Keratinocyte (primary cell): ENCODE data around the gene ECHS1. TPM values are rescaled to one million over a fixed set of nuclear protein-coding genes. Genes with fewer than 3 reads are reported as not detected.
A peak's percentile ranks its signal among the peaks of the same experiment; 100 is the strongest.

ENCODE experiments used
- DNase-seq: peaks from one replicate; pipeline ENCODE4 v3.0.0-alpha.2; 2011; ENCODE audit warnings: low read depth, missing footprints, low spot score
- FAIRE-seq: peaks from 2 replicates; lab custom pipeline; 2011; peaks lifted over from hg19 to GRCh38; lab: Jason Lieb, UNC
- H2AFZ ChIP-seq: 2 replicates; pipeline ENCODE4 v1.6.0; 2012; ENCODE audit warnings: low read length, control low read depth, inconsistent platforms; ENCODE audit not compliant: control insufficient read depth
- H3K27ac ChIP-seq: 2 replicates; pipeline ENCODE4 v1.5.1; 2011; ENCODE audit warnings: low read length; ENCODE audit not compliant: control insufficient read depth, insufficient read depth
- H3K27me3 ChIP-seq: 3 replicates; pipeline ENCODE4 v1.6.0; 2011; ENCODE audit warnings: low read length; ENCODE audit not compliant: control insufficient read depth, insufficient read depth; ENCODE audit errors: extremely low read depth
- H3K36me3 ChIP-seq, 2 experiments: 2 replicates in 1 of 2; 3 replicates in 1 of 2; pipeline ENCODE4 v1.5.1; 2011; ENCODE audit warnings: low read length in 2 of 2, mild to moderate bottlenecking in 1 of 2; ENCODE audit not compliant: control insufficient read depth in 2 of 2, insufficient read depth in 2 of 2; ENCODE audit errors: extremely low read depth in 1 of 2
- H3K4me1 ChIP-seq: 3 replicates; pipeline ENCODE4 v1.5.1; 2011; ENCODE audit warnings: low read length; ENCODE audit not compliant: control insufficient read depth, insufficient read depth; ENCODE audit errors: extremely low read depth
- H3K4me2 ChIP-seq: 3 replicates; pipeline ENCODE4 v1.6.0; 2011; ENCODE audit warnings: low read depth, low read length; ENCODE audit not compliant: control insufficient read depth, insufficient read depth; ENCODE audit errors: extremely low read depth
- H3K4me3 ChIP-seq, 3 experiments: fragments of 200-600 bp in 1 of 3; sonication (generic) in 1 of 3; 2 replicates in 2 of 3; 3 replicates in 1 of 3; pipeline ENCODE4 v1.5.1; 2011 to 2016; ENCODE audit warnings: low read length in 3 of 3, mild to moderate bottlenecking in 3 of 3, control low read depth in 2 of 3, inconsistent platforms in 1 of 3, low read depth in 1 of 3, mixed read lengths in 1 of 3, mixed run types in 1 of 3, moderate library complexity in 1 of 3; ENCODE audit not compliant: control insufficient read depth in 2 of 3, insufficient read depth in 2 of 3; ENCODE audit errors: extremely low read depth in 1 of 3
- H3K79me2 ChIP-seq: 2 replicates; pipeline ENCODE4 v1.6.0; 2012; ENCODE audit warnings: low read length; ENCODE audit not compliant: control insufficient read depth, insufficient read depth
- H3K9ac ChIP-seq: 3 replicates; pipeline ENCODE4 v1.6.0; 2011; ENCODE audit warnings: low read length; ENCODE audit not compliant: control insufficient read depth, insufficient read depth; ENCODE audit errors: extremely low read depth
- H3K9me1 ChIP-seq: 3 replicates; pipeline ENCODE4 v1.6.0; 2011; ENCODE audit warnings: low read length; ENCODE audit not compliant: control insufficient read depth, insufficient read depth; ENCODE audit errors: extremely low read depth
- H3K9me3 ChIP-seq: 2 replicates; pipeline ENCODE4 v1.5.1; 2012; ENCODE audit warnings: low read depth, low read length; ENCODE audit not compliant: control insufficient read depth
- H4K20me1 ChIP-seq: 3 replicates; pipeline ENCODE4 v1.6.0; 2011; ENCODE audit warnings: low read length; ENCODE audit not compliant: control insufficient read depth, insufficient read depth; ENCODE audit errors: extremely low read depth
- CTCF ChIP-seq, 3 experiments: IDR thresholded peaks in 1 of 3; conservative IDR thresholded peaks in 1 of 3; optimal IDR thresholded peaks in 1 of 3; 2 replicates in 2 of 3; 3 replicates in 1 of 3; pipeline versions ENCODE3 to v1.5.1; 2011; ENCODE audit warnings: low read length in 3 of 3, mild to moderate bottlenecking in 3 of 3, moderate library complexity in 2 of 3, control low read depth in 1 of 3, inconsistent platforms in 1 of 3; ENCODE audit not compliant: insufficient read depth in 2 of 3; ENCODE audit errors: extremely low read depth in 1 of 3
- EZH2 ChIP-seq: IDR thresholded peaks from one replicate; pipeline ENCODE4 v1.6.1; 2012; ENCODE audit warnings: inconsistent platforms, mild to moderate bottlenecking, low read length, moderate library complexity
- dilution Hi-C: fragments of 300-500 bp; cut with MboI; formaldehyde crosslinking; loops from one replicate; pipeline ENCODE4 v1.7.0; 2020; ENCODE audit warnings: low sequenced_read_pairs; ENCODE audit not compliant: extremely low pct_ligation_motif_present
- polyA plus RNA-seq, 5 experiments: library from polyadenylated mRNA; depleted of rRNA in 3 of 5; stranded (reverse) in 3 of 5; stranded (forward) in 1 of 5; unstranded in 1 of 5; fragments of >200 nt; gene quantifications; 1 replicate in 1 of 5; 2 replicates in 3 of 5; 3 replicates in 1 of 5; pipeline versions ENCODE4 v1.2.1 to v1.2.3, GENCODE V29; 2011 to 2012; ENCODE audit warnings: missing spikeins in 2 of 5, low read depth in 1 of 5, low replicate concordance in 1 of 5

Gene ECHS1
- polyA plus RNA-seq, 1 donor (not counting 4 experiments of a cell fraction or from before 2014, with no cell fraction given) = 27.1 TPM

GRCh38 chr10:133329491-133330202, 43.5 kb downstream of the ECHS1 start:
- peak overlapping the region; percentile 83 for H3K4me2 ChIP-seq
- no peaks in the 10 kb centered on the region for H3K9me3 ChIP-seq
- DNase-seq = peak; percentile 36
- H3K27me3 ChIP-seq = peaks cover 68% of the 10 kb centered on the region
- no peaks in the 10 kb centered on the region for H3K79me2 ChIP-seq
- no peaks in the 10 kb centered on the region for H3K9me1 ChIP-seq
- H4K20me1 ChIP-seq = no peaks in the 10 kb centered on the region
- peak; percentile 36 for FAIRE-seq
- peak overlapping the region; percentile 22 for H3K9ac ChIP-seq
- no peak overlapping the region for H3K27ac ChIP-seq
- TF ChIP-seq CTCF (optimal IDR thresholded peaks at IDR 0.05 in 1 of 3, IDR thresholded peaks at IDR 0.05 in 1 of 3, conservative IDR thresholded peaks at IDR 0.05 in 1 of 3; ENCODE audit: extremely low read depth in 1 of 3, insufficient read depth in 2 of 3, low read length in 3 of 3) (peak; percentile 81 to 95 (median 85)), EZH2 (no peak)
- peaks cover 8% of the 10 kb centered on the region for H3K4me1 ChIP-seq
- H3K36me3 ChIP-seq = no peaks in the 10 kb centered on the region
- H2AFZ ChIP-seq = peak overlapping the region; percentile 46
- peak overlapping the region in 2 of 3 experiments; percentile 49 to 62 for H3K4me3 ChIP-seq
- dilution Hi-C loops = no loop called here

GRCh38 chr10:133328358-133329343, 44.5 kb downstream of the ECHS1 start:
- Histone ChIP-seq H3K9me3 (no peaks in the 10 kb centered on the region), H4K20me1 (no peaks in the 10 kb centered on the region), H3K27ac (no peak overlapping the region), H3K9me1 (no peaks in the 10 kb centered on the region), H3K9ac (no peak overlapping the region), H3K27me3 (peaks cover 64% of the 10 kb centered on the region), H2AFZ (no peak overlapping the region), H3K4me2 (no peak overlapping the region), H3K4me1 (peaks cover 8% of the 10 kb centered on the region), H3K79me2 (no peaks in the 10 kb centered on the region), H3K36me3 (no peaks in the 10 kb centered on the region), H3K4me3 (no peak overlapping the region)
- TF ChIP-seq EZH2 (no peak), CTCF (optimal IDR thresholded peaks at IDR 0.05 in 1 of 3, IDR thresholded peaks at IDR 0.05 in 1 of 3, conservative IDR thresholded peaks at IDR 0.05 in 1 of 3; ENCODE audit: extremely low read depth in 1 of 3, insufficient read depth in 2 of 3, low read length in 3 of 3) (no peak)
- dilution Hi-C loops = no loop called here
- DNase-seq (no peak), FAIRE-seq (no peak)
